22Rv1 (cell line): ENCODE results near the gene LHFPL4.
"Not testable (repeated sequence)": the region's sequence is repeated elsewhere in the genome, so short reads cannot be mapped to it uniquely, and the experiment has no call there.

Experiments
- CTCF ChIP-seq: fragments of 450-650 bp; IDR thresholded peaks from 2 replicates; pipeline ENCODE4 v1.5.1; 2017; ENCODE audit warnings: mild to moderate bottlenecking
- ZFX ChIP-seq: fragments of 450-650 bp; IDR thresholded peaks from 2 replicates; pipeline ENCODE4 v1.6.1; 2017; ENCODE audit warnings: antibody characterized with exemption, borderline replicate concordance

DNA sequence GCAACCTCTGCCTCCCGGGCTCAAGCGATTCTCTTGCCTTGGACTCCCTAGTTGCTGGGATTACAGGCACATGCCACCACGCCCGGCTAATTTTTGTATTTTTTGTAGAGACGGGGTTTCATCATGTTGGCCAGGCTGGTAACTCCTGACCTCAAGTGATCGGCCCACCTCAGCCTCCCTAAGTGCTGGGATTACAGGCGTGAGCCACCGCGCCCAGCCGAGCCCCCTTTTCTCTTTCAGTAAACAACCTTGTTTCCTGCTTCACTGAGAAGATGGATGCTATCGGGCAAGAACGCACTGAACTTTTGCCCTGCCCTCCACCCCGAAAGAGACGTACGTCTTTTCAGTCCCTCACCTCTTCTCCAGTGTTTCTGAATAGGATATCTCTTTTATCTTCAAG is 59.6 kb downstream of the LHFPL4 start:
- TF ChIP-seq CTCF, ZFX: not testable (repeated sequence)
